Parathyroid adenoma (tissue), 2 donors: Measurements from ENCODE around the gene ARMH3.

ENCODE experiments used
- H2AFZ ChIP-seq: fragments of 300-600 bp; sonication (generic); one replicate; pipeline ENCODE4 v1.7.0; 2017; ENCODE audit warnings: antibody characterized with exemption, mild to moderate bottlenecking
- H3K27ac ChIP-seq: fragments of 300-600 bp; sonication (generic); one replicate; pipeline ENCODE4 v1.7.0; 2017
- H3K27me3 ChIP-seq: fragments of 300-600 bp; sonication (generic); one replicate; pipeline ENCODE4 v1.7.0; 2017; ENCODE audit warnings: low read length; ENCODE audit not compliant: control insufficient read depth, insufficient read depth
- H3K36me3 ChIP-seq: fragments of 300-600 bp; sonication (generic); one replicate; pipeline ENCODE4 v1.7.0; 2017; ENCODE audit warnings: low read length; ENCODE audit not compliant: control insufficient read depth, insufficient read depth
- H3K4me1 ChIP-seq: fragments of 300-600 bp; sonication (generic); one replicate; pipeline ENCODE4 v1.7.0; 2017; ENCODE audit warnings: control low read depth
- H3K4me2 ChIP-seq: fragments of 300-600 bp; sonication (generic); one replicate; pipeline ENCODE4 v1.7.0; 2017; ENCODE audit warnings: low read length
- H3K4me3 ChIP-seq: fragments of 300-600 bp; sonication (generic); one replicate; pipeline ENCODE4 v1.7.0; 2017; ENCODE audit warnings: low read depth, low read length
- H3K79me2 ChIP-seq: fragments of 300-600 bp; sonication (generic); one replicate; pipeline ENCODE4 v1.7.0; 2017; ENCODE audit warnings: control low read depth
- H3K9ac ChIP-seq: fragments of 300-600 bp; sonication (generic); one replicate; pipeline ENCODE4 v1.7.0; 2017; ENCODE audit warnings: mild to moderate bottlenecking
- H3K9me3 ChIP-seq: fragments of 300-600 bp; sonication (generic); one replicate; pipeline ENCODE4 v1.7.0; 2017; ENCODE audit warnings: low read length; ENCODE audit not compliant: control insufficient read depth
- TF ChIP-seq, protein P1 (sequence below): fragments of 300-600 bp; sonication (generic); IDR thresholded peaks from one replicate; pipeline ENCODE4 v1.7.0; 2017; ENCODE audit warnings: antibody characterized with exemption, mild to moderate bottlenecking
- donor health status: primary hyperparathyroidism.

Gene ARMH3

DNA sequence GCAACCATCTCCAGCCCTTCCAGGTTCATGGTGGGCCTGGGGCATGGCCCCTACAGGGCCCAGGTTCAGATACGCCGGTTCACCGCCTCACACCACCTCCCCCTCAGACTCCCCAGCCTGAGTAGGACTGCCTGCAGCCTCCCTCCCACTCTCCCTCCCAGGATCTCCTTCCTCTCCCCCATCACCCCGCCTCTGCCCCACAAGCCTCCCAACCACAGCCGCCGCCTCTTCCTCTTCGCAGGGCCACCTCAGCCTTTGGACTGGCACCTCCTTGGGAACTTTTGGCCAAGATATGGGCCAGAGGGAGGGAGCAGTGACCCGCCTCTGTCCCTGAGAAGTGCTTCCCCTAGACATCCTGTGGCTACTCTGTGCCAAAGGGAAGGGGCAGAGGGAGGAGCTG, 221.6 kb downstream of the ARMH3 start:
- H3K36me3 ChIP-seq: no peaks in the 10 kb centered on the region
- H3K79me2 ChIP-seq: no peaks in the 10 kb centered on the region
- no peak overlapping the region for H2AFZ ChIP-seq
- peaks cover 13% of the 10 kb centered on the region for H3K4me1 ChIP-seq
- no peak overlapping the region for H3K4me3 ChIP-seq
- no peaks in the 10 kb centered on the region for H3K27me3 ChIP-seq
- H3K27ac ChIP-seq: no peak overlapping the region
- H3K9ac ChIP-seq: no peak overlapping the region
- TF ChIP-seq, protein P1, sequence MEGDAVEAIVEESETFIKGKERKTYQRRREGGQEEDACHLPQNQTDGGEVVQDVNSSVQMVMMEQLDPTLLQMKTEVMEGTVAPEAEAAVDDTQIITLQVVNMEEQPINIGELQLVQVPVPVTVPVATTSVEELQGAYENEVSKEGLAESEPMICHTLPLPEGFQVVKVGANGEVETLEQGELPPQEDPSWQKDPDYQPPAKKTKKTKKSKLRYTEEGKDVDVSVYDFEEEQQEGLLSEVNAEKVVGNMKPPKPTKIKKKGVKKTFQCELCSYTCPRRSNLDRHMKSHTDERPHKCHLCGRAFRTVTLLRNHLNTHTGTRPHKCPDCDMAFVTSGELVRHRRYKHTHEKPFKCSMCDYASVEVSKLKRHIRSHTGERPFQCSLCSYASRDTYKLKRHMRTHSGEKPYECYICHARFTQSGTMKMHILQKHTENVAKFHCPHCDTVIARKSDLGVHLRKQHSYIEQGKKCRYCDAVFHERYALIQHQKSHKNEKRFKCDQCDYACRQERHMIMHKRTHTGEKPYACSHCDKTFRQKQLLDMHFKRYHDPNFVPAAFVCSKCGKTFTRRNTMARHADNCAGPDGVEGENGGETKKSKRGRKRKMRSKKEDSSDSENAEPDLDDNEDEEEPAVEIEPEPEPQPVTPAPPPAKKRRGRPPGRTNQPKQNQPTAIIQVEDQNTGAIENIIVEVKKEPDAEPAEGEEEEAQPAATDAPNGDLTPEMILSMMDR: no peak
- no peak overlapping the region for H3K4me2 ChIP-seq
- H3K9me3 ChIP-seq: no peaks in the 10 kb centered on the region

DNA sequence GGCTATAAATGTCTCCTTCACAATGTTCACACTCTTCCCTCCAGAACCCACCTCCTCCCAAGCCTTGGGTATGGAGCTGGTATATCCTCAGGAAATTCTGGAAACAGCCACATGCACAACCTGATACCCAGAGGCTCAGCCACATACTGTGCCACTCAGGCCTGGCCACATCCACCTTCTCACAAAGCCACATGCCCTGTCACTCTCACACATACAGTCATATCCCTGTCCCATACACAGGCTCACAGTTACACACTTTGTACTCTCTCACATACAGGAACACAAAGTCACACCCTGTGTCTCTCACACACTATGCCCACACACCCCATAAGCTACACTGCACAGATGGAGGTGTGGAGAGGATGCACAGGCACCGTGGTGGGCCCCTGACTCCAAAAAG, 222.5 kb downstream of the ARMH3 start:
- Histone ChIP-seq H3K4me3 (no peak overlapping the region), H3K27me3 (no peaks in the 10 kb centered on the region), H2AFZ (no peak overlapping the region), H3K36me3 (no peaks in the 10 kb centered on the region), H3K9ac (no peak overlapping the region), H3K9me3 (no peaks in the 10 kb centered on the region), H3K4me1 (peaks cover 13% of the 10 kb centered on the region), H3K27ac (no peak overlapping the region), H3K4me2 (no peak overlapping the region), H3K79me2 (no peaks in the 10 kb centered on the region)
- TF ChIP-seq, protein P1: no peak

DNA sequence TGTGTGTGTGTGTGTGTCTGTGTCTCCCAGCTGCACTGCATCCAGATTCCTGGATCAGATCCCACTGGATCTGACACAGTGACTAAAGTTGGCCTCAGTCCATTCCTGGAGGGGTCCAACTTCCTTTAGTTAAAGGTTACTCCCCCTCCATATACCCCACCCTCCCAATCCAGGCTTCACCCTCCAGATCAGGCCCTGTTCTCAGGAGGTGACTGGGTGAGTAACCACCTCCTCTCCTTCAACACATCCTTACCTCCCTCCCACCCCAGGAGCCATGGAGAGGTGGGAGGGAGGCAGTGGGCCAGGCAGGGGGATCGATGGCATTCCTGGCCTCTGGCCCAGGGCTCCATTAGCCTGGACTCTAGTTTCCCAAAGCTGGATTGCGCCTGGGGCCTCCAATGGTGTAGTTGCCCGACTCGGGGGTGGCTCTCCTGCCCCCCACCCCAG, 223.6 kb downstream of the ARMH3 start:
- Histone ChIP-seq H3K27me3 (no peaks in the 10 kb centered on the region), H3K27ac (no peak overlapping the region), H3K9ac (no peak overlapping the region), H3K4me3 (no peak overlapping the region), H2AFZ (no peak overlapping the region), H3K9me3 (no peaks in the 10 kb centered on the region), H3K79me2 (no peaks in the 10 kb centered on the region), H3K36me3 (no peaks in the 10 kb centered on the region), H3K4me1 (peaks cover 13% of the 10 kb centered on the region), H3K4me2 (no peak overlapping the region)
- TF ChIP-seq, protein P1: no peak

DNA sequence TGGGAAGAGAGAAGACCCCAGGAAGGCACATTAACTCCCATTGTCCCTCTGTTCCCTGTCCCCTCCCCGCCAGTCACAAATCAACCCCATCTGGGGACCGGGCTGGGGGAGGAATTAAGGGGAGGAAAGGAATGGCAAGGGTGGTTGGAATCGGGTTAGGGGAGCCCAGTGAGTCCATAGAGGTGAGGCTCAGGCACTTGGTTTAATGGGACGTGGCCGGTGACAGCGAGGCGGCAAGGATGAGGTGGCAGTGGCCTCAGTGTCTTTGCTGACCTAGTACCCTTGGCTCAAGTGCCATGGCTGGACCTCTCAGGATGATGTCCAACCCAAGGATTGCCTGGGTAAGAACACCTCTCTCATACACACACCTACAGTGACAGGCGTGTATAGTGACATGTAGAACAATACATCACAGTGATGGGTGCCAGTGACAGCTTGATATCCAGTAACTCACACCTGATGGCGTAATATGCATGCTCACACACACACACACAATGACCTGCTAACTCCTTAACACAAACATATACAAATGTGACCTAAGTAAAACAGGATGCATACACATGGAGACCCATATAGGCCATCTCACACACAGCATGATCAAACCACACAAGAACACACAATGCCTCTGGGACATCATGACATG, 224.7 kb downstream of the ARMH3 start:
- H3K9ac ChIP-seq: no peak overlapping the region
- no peaks in the 10 kb centered on the region for H3K36me3 ChIP-seq
- no peaks in the 10 kb centered on the region for H3K27me3 ChIP-seq
- H3K27ac ChIP-seq: peak overlapping the region; percentile 75
- peaks cover 13% of the 10 kb centered on the region for H3K4me1 ChIP-seq
- H3K9me3 ChIP-seq: no peaks in the 10 kb centered on the region
- H2AFZ ChIP-seq: peak overlapping the region; percentile 82
- TF ChIP-seq, protein P1: no peak
- H3K4me2 ChIP-seq: peak overlapping the region; percentile 81
- no peaks in the 10 kb centered on the region for H3K79me2 ChIP-seq
- H3K4me3 ChIP-seq: peak overlapping the region; percentile 39
